Measurements from ENCODE around the gene DUSP16. TPM values are rescaled to one million over a fixed set of nuclear protein-coding genes. Genes with fewer than 3 reads are reported as not detected.

The DUSP16 gene
- total RNA-seq, 2 donors from 2014 or later: 37.4 to 64.8 TPM

DNA sequence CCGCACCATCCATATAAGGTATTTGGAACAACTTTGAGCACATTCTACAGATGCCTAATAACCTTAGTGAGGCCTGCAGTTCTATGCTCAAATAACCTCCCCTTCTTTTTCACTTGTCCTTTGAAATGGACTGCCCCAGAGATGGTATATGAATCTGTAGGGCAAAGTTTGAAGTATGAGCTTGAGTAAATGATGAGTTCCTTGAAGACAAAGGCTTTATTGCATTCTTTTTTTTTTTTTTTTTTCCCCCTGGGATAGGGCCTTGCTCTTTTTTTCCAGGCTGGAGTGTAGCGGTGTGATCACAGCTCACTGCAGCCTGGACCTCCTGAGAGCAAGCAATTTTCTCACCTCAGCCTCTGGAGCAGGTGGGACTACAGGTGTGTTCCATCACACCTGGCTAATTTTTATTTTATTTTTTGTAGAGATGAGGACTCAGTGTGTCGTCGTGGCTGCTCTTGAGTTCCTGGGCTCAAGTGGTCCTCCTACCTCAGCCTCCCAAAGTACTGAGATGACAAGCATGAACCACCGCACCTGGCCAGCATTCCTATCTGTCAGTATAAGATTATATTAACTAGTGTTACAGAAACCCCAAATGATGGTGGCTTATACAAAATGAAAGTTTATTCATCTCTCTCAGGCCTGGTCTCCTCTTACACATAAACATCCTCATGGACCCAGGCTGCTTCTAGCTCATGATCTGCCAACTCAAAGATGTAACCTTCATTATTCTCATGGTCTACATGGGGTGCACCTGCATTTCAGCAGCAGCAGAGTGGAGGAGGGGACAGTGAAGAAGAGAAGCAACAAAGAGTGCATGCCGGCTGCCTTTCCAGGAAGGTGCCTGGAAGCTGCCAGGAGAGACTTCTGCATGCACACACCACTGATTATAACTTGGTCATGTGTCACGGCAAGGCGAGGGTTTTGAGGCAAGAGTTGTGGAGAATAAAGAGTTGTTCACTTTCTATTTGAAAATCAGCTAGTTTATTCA, 101.4 kb downstream of the DUSP16 start:
- Mint-ChIP-seq H3K27ac (peak overlapping the region; percentile 70 to 97), H3K9me3 (peaks cover 0 to 5% of the 10 kb centered on the region in 2 donors), H3K36me3 (peaks cover 1 to 31% of the 10 kb centered on the region in 2 donors)
- DNase-seq (ENCODE audit: low spot score in 2 of 2) (peak in 1 of 2 donors; percentile 50), ATAC-seq (peak; percentile 33 to 81)

- DNase-seq (ENCODE audit: low spot score in 2 of 2) (no peak), ATAC-seq (peak; percentile 53 to 78)
- H3K27ac Mint-ChIP-seq: peak overlapping the region; percentile 81 to 95
- H3K9me3 Mint-ChIP-seq: no peaks in the 10 kb centered on the region
- H3K36me3 Mint-ChIP-seq: peaks cover 0 to 5% of the 10 kb centered on the region in 2 donors
Observed at GRCh38 chr12:12456637-12457036, 106.0 kb downstream of the DUSP16 start.

GRCh38 chr12:12454315-12454714, 108.3 kb downstream of the DUSP16 start:
- no peaks in the 10 kb centered on the region for H3K9me3 Mint-ChIP-seq
- H3K27ac Mint-ChIP-seq: no peak overlapping the region
- DNase-seq (ENCODE audit: low spot score in 2 of 2) (no peak), ATAC-seq (no peak)
- peaks cover 0 to 5% of the 10 kb centered on the region in 2 donors for H3K36me3 Mint-ChIP-seq

- ATAC-seq: no peak
- Mint-ChIP-seq H3K27ac (no peak overlapping the region), H3K9me3 (no peaks in the 10 kb centered on the region), H3K36me3 (peaks cover 0 to 5% of the 10 kb centered on the region in 2 donors)
- DNase-seq (ENCODE audit: low spot score in 2 of 2): no peak
Observed at GRCh38 chr12:12453635-12454034, 109.0 kb downstream of the DUSP16 start.

DNA sequence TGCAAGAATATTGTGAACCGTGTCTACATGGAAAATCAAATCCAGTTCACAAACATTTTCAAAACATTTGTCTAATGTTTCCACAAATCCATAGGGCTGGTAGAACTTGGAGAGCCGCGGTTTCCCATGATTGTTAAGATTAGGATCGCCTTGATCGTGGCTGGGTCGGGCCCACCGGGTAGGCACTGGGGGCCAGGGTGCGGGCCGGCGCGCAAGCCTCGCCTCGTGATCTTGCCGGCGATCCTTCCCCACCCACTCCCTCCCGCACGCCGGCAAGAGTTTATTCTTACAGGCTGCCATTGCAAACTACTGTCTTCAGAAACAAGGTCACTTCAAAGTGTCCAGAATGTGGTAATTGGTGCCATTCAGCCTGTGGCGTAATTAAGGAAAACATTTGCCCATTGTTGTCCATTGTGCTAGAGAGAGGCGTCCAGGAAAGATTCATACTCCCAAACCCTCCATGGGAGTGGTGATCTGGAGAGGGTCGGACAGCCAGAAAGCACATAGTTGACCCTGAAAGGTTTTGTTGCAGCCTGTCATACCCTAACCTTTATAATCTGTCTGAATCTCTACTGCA, 110.2 kb downstream of the DUSP16 start:
- H3K36me3 Mint-ChIP-seq: peaks cover 1 to 5% of the 10 kb centered on the region in 2 donors
- DNase-seq (ENCODE audit: low spot score in 2 of 2): no peak
- ATAC-seq: no peak
- no peak overlapping the region for H3K27ac Mint-ChIP-seq
- no peaks in the 10 kb centered on the region for H3K9me3 Mint-ChIP-seq

DNA sequence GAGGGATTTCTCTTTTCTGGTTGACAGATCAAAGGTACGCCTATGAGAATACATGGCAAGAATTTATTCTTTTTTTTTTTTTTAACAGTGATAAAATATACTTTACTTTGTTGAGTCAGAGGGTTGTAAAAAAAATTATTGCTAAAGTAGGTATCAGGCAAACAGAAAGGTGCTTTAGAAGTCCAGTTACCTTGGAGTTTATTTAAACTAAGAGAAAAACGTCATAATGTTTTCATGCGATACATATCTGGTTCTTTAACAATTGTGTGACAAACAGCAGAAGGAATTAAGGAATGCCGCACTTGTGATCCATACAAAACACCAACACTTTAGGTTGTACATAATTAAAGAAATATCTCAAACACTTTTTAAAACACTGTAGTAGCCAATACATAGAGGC, 111.6 kb downstream of the DUSP16 start:
- H3K9me3 Mint-ChIP-seq: no peaks in the 10 kb centered on the region
- H3K36me3 Mint-ChIP-seq: peaks cover 4 to 5% of the 10 kb centered on the region in 2 donors
- ATAC-seq (no peak), DNase-seq (ENCODE audit: low spot score in 2 of 2) (no peak)
- H3K27ac Mint-ChIP-seq: no peak overlapping the region

GRCh38 chr12:12450043-12450471, 112.6 kb downstream of the DUSP16 start:
- DNase-seq (ENCODE audit: low spot score in 2 of 2): no peak

DNA sequence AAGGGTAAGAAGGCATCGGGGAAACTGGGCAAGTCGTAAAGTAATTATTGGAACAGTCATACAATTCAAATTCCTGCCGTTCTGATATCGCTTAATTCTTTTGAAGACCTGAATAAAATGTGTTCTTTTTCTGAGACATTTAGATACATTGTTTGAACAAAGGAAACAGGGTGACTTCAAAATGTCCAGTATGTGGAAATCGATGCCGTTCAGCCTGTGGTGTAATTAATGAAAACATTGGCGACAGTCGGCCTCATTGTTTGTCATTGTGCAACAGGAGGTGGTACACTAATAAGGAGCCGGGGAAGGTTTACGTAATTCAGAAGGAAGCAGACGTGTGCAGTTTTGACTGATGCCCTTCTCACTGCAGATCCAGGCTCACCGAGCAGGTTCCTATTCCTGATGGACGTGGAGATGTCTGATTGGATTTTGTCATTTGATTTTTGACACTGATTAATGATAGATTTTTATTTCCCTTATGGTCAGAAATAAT, 113.1 kb downstream of the DUSP16 start:
- ATAC-seq (no peak), DNase-seq (ENCODE audit: low spot score in 2 of 2) (no peak)
- Mint-ChIP-seq H3K36me3 (peaks cover 4 to 5% of the 10 kb centered on the region in 2 donors), H3K9me3 (no peaks in the 10 kb centered on the region), H3K27ac (no peak overlapping the region)

More at GRCh38 chr12:12450043-12450471, 112.6 kb downstream of the DUSP16 start:
- Mint-ChIP-seq H3K36me3 (peaks cover 4 to 5% of the 10 kb centered on the region in 2 donors), H3K27ac (no peak overlapping the region), H3K9me3 (no peaks in the 10 kb centered on the region)
- ATAC-seq: no peak

DNA sequence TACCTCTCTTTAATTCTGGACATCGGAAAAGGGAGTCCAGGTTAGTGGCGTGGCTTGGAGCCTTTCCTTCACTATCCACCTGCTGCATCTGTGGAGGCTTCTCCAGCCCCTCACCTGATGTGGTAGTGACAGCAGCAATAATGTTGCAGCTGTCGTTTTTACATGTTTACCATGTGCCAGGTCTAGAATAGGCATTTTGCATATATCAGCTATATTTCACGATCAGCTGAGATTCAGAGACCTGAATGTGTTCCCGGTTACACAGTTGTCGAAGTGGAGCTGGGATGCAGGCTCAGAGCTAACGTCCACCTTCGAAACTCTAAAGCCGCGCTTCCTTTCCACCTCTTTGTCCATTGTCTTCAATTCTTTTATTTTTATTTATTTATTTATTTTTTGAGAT, 114.8 kb downstream of the DUSP16 start:
- H3K27ac Mint-ChIP-seq: peak overlapping the region in 1 of 2 donors; percentile 7
- ATAC-seq (no peak), DNase-seq (ENCODE audit: low spot score in 2 of 2) (no peak)
- no peaks in the 10 kb centered on the region for H3K9me3 Mint-ChIP-seq
- peaks cover 0 to 4% of the 10 kb centered on the region in 2 donors for H3K36me3 Mint-ChIP-seq

DNA sequence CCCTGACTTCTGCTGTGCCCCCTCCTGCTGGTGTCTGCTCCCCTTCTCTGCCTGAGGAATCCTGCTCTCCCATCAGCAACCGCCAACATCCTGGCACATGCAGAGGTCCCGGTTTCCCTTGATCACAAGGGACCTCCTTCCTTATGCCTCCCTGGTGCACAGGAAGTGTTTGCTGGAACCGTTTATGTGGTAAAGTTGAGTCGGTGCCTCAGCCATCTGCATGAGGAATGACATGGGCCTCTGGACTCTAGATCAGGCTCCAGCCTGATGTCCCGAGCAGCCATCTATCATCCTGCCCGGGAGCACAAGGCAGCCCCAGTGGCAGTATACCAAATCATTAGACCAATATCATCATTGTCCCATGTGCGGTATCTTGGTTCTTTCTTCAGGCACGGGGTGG, 115.4 kb downstream of the DUSP16 start:
- DNase-seq (ENCODE audit: low spot score in 2 of 2) (no peak), ATAC-seq (no peak)
- H3K36me3 Mint-ChIP-seq: peaks cover 0 to 4% of the 10 kb centered on the region in 2 donors
- H3K27ac Mint-ChIP-seq: peak overlapping the region in 1 of 2 donors; percentile 7
- no peaks in the 10 kb centered on the region for H3K9me3 Mint-ChIP-seq

DNA sequence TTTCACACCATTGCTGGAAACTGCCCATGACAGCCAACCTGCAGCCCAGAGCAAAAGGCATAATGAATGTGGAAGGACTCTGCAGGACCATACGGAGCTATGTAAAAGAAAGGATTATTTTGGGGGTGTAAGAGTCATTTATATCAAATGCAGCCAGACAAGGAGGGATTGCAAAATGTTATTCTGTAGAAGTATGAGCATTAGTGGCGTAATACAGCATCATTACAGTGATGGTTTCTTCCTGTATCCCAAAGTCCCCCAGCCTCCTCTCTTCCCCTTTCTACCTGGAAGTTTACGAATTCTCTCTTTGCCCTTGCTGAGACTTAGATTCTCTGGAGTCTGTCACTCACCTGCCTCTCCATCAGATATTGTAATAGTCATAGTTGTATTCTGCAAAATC, 115.9 kb downstream of the DUSP16 start:
- peaks cover 0 to 4% of the 10 kb centered on the region in 2 donors for H3K36me3 Mint-ChIP-seq
- no peak for ATAC-seq
- no peak for DNase-seq (ENCODE audit: low spot score in 2 of 2)
- no peaks in the 10 kb centered on the region for H3K9me3 Mint-ChIP-seq
- no peak overlapping the region for H3K27ac Mint-ChIP-seq

DNA sequence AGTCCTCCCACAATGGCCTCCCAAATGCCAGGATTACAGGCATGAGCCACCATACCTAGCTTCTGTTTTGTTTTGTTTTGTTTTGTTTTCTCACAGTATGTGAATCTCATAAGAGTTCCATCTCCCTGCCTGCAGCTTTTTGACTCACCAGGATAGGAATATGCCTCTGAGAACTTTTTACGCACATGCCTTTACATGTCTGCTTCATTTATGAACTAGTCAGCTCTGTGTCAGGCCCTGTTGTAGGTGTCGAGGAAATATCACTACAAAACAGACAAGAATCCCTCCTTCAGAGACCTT, 116.8 kb downstream of the DUSP16 start:
- no peak for ATAC-seq
- Mint-ChIP-seq H3K36me3 (peaks cover 2 to 4% of the 10 kb centered on the region in 2 donors), H3K27ac (no peak overlapping the region), H3K9me3 (peaks cover 0 to 2% of the 10 kb centered on the region in 2 donors)
- DNase-seq (ENCODE audit: low spot score in 2 of 2): no peak

DNA sequence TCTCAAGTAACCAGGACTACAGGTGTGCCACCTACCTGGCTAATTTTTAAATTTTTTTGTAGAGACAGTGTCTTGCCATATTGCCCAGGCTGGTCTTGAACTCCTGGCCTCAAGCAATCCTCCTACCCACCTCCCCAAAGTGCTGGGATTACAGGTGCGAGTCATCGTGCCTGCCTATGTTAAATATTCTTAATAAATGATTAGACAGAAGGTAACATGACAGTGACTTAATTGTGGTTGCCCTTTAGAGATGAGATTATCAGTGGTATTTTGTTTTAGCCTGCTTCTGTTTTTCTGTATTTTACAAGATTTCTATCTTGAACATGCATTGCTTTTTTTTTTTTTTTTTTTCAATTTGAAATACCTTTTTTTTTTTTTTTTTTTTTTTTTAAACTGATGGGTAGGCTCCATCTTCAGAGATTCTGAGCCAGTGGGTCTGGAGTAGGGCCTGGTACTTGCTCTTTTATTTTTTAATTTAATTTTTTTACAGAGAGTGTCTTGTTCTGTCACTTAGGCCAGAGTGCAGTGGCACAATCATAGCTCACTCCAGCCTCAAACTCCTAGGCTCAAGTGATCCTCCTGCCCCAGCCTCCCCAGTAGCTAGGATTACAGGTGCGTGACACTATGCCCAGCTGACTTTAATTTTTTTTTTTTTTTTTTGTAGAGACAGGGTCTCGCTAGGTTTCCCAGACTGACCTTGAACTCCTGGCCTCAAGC, 117.3 kb downstream of the DUSP16 start:
- Mint-ChIP-seq H3K36me3 (peaks cover 4 to 7% of the 10 kb centered on the region in 2 donors), H3K27ac (no peak overlapping the region), H3K9me3 (peaks cover 0 to 4% of the 10 kb centered on the region in 2 donors)
- ATAC-seq: no peak
- DNase-seq (ENCODE audit: low spot score in 2 of 2): no peak

DNA sequence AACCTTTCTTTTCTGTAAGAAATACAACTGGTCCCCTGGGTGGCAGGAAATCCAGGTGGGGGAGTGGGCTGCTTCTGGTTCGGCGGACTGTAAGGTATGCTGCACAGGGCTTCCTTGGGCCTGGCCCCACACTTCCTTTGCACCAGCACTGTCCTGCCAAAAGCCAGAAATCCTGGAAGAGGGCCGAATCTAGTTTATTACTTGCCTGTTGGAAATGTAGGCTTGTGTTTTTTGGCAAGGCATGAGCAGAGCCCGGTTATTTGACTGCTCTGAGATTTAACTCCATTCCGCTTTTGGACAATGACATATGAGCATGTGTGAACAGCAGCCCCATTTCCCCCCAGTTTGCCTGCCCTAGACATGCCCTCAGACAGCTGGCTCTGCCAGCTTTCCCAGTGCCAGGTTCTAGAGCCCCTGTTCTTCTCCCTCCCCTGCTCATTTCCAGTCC, 119.2 kb downstream of the DUSP16 start:
- Mint-ChIP-seq H3K27ac (peak overlapping the region; percentile 17 to 82), H3K36me3 (peaks cover 4 to 21% of the 10 kb centered on the region in 2 donors), H3K9me3 (peaks cover 0 to 4% of the 10 kb centered on the region in 2 donors)
- DNase-seq (ENCODE audit: low spot score in 2 of 2) (no peak), ATAC-seq (no peak)

DNA sequence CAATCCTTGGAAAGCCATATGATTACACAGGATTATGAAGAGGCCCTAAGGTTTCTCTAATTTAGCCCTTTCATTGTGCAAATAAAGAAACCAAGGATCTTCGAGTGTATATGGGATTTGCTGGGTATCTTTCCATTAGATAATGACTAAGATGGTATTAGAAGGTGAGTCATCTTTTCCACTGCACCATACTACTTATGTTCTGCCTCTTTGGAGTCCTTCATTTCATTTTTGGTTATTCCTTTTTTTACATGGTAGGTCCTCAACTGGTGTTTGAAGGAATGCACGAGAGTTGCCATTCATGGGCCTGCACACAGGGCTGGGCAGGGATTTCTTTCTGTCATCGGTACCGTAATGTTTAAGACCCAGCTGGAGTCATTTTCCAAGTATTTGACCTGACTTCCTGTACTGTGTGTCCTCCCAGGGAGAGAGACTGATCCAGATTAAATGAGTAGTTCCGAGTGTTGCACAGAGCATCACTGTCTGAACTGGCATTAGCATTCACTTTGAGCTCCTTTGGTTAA, 120.1 kb downstream of the DUSP16 start:
- Mint-ChIP-seq H3K27ac (peak overlapping the region; percentile 82 to 95), H3K9me3 (peaks cover 0 to 4% of the 10 kb centered on the region in 2 donors), H3K36me3 (peaks cover 7 to 30% of the 10 kb centered on the region in 2 donors)
- DNase-seq (ENCODE audit: low spot score in 2 of 2) (no peak), ATAC-seq (peak; percentile 1 to 13)

GRCh38 chr12:12441843-12442461, 120.7 kb downstream of the DUSP16 start:
- Mint-ChIP-seq H3K9me3 (peaks cover 5 to 9% of the 10 kb centered on the region in 2 donors), H3K36me3 (peaks cover 9 to 36% of the 10 kb centered on the region in 2 donors), H3K27ac (peak overlapping the region; percentile 82 to 95)
- ATAC-seq (peak; percentile 65 to 79), DNase-seq (ENCODE audit: low spot score in 2 of 2) (peak in 1 of 2 donors; percentile 47)

All from activated naive CD4-positive, alpha-beta T cell treated with anti-CD3 and anti-CD28 coated beads, Interleukin-2, amount 50 U/mL, for 72 hours (primary cell).